ENCODE measurements around the gene ZBTB44.

Gene ZBTB44

GRCh38 chr11:130227373-130227772 is 87.3 kb downstream of the ZBTB44 start:
- no peak overlapping the region for H3K4me3 ChIP-seq (ENCODE audit: low read length, poor library complexity, severe bottlenecking)

GRCh38 chr11:130223291-130223971 is 91.3 kb downstream of the ZBTB44 start:
- Histone ChIP-seq H3K36me3 (ENCODE audit: insufficient read depth, low read length) (no peaks in the 10 kb centered on the region), H4K20me1 (ENCODE audit: insufficient read depth, low read length, poor library complexity, severe bottlenecking) (no peaks in the 10 kb centered on the region), H3K4me3 (ENCODE audit: low read length, poor library complexity, severe bottlenecking) (no peak overlapping the region), H3K4me2 (ENCODE audit: low read depth, low read length, poor library complexity, severe bottlenecking) (no peak overlapping the region), H3K9me2 (replicated peaks; ENCODE audit: low read depth, low read length) (no peaks in the 10 kb centered on the region), H3K79me2 (ENCODE audit: insufficient read depth, low read length) (no peaks in the 10 kb centered on the region), H3F3A (ENCODE audit: low read depth) (no peaks in the 10 kb centered on the region), H3K9me3 (ENCODE audit: insufficient read depth, low read depth, low read length) (no peaks in the 10 kb centered on the region), H2AFZ (ENCODE audit: low read length) (no peak overlapping the region), H3K27me3 (ENCODE audit: insufficient read depth, low read length, poor library complexity, severe bottlenecking) (no peaks in the 10 kb centered on the region), H3K4me1 (ENCODE audit: insufficient read depth, low read length, poor library complexity, severe bottlenecking) (no peaks in the 10 kb centered on the region), H3K9ac (ENCODE audit: low read depth, low read length, poor library complexity, severe bottlenecking) (no peak overlapping the region)
- TF ChIP-seq EZH2phosphoT487 (IDR thresholded peaks at IDR 0.05; ENCODE audit: borderline replicate concordance) (no peak), CTCF (conservative IDR thresholded peaks at IDR 0.05; ENCODE audit: low read length) (no peak)

More at GRCh38 chr11:130227373-130227772, 87.3 kb downstream of the ZBTB44 start:
- H4K20me1 ChIP-seq (ENCODE audit: insufficient read depth, low read length, poor library complexity, severe bottlenecking), result no peaks in the 10 kb centered on the region
- H3K9ac ChIP-seq (ENCODE audit: low read depth, low read length, poor library complexity, severe bottlenecking), result no peak overlapping the region
- H2AFZ ChIP-seq (ENCODE audit: low read length), result no peak overlapping the region
- H3K9me3 ChIP-seq (ENCODE audit: insufficient read depth, low read depth, low read length), result no peaks in the 10 kb centered on the region
- H3K79me2 ChIP-seq (ENCODE audit: insufficient read depth, low read length), result no peaks in the 10 kb centered on the region
- H3K27me3 ChIP-seq (ENCODE audit: insufficient read depth, low read length, poor library complexity, severe bottlenecking), result no peaks in the 10 kb centered on the region
- no peaks in the 10 kb centered on the region for H3K9me2 ChIP-seq (replicated peaks; ENCODE audit: low read depth, low read length)
- H3F3A ChIP-seq (ENCODE audit: low read depth), result no peaks in the 10 kb centered on the region
- H3K36me3 ChIP-seq (ENCODE audit: insufficient read depth, low read length), result peaks cover 17% of the 10 kb centered on the region; the same call in 1 of the 2 replicates
- H3K4me1 ChIP-seq (ENCODE audit: insufficient read depth, low read length, poor library complexity, severe bottlenecking), result no peaks in the 10 kb centered on the region
- no peak overlapping the region for H3K4me2 ChIP-seq (ENCODE audit: low read depth, low read length, poor library complexity, severe bottlenecking)
- TF ChIP-seq CTCF (conservative IDR thresholded peaks at IDR 0.05; ENCODE audit: low read length) (no peak), EZH2phosphoT487 (IDR thresholded peaks at IDR 0.05; ENCODE audit: borderline replicate concordance) (no peak)

GRCh38 chr11:130220311-130221035 is 94.2 kb downstream of the ZBTB44 start:
- no peak overlapping the region for H3K4me2 ChIP-seq (ENCODE audit: low read depth, low read length, poor library complexity, severe bottlenecking)
- no peak overlapping the region for H3K9ac ChIP-seq (ENCODE audit: low read depth, low read length, poor library complexity, severe bottlenecking)
- H3K9me3 ChIP-seq (ENCODE audit: insufficient read depth, low read depth, low read length), result no peaks in the 10 kb centered on the region
- no peaks in the 10 kb centered on the region for H3K27me3 ChIP-seq (ENCODE audit: insufficient read depth, low read length, poor library complexity, severe bottlenecking)
- H4K20me1 ChIP-seq (ENCODE audit: insufficient read depth, low read length, poor library complexity, severe bottlenecking), result no peaks in the 10 kb centered on the region
- no peaks in the 10 kb centered on the region for H3K79me2 ChIP-seq (ENCODE audit: insufficient read depth, low read length)
- TF ChIP-seq CTCF (conservative IDR thresholded peaks at IDR 0.05; ENCODE audit: low read length), result no peak
- TF ChIP-seq EZH2phosphoT487 (IDR thresholded peaks at IDR 0.05; ENCODE audit: borderline replicate concordance), result no peak
- H3K4me3 ChIP-seq (ENCODE audit: low read length, poor library complexity, severe bottlenecking), result no peak overlapping the region
- no peak overlapping the region for H2AFZ ChIP-seq (ENCODE audit: low read length)
- H3K36me3 ChIP-seq (ENCODE audit: insufficient read depth, low read length), result no peaks in the 10 kb centered on the region
- H3K9me2 ChIP-seq (replicated peaks; ENCODE audit: low read depth, low read length), result no peaks in the 10 kb centered on the region
- H3K4me1 ChIP-seq (ENCODE audit: insufficient read depth, low read length, poor library complexity, severe bottlenecking), result no peaks in the 10 kb centered on the region
- H3F3A ChIP-seq (ENCODE audit: low read depth), result no peaks in the 10 kb centered on the region
